ENCODE results near the gene MBP.

- TF ChIP-seq FOXP2 (optimal IDR thresholded peaks at IDR 0.05; ENCODE audit: borderline replicate concordance, extremely low read depth, extremely low read length, insufficient read depth) (no peak), SIN3A (IDR thresholded peaks at IDR 0.05; ENCODE audit: borderline replicate concordance, insufficient read depth, low read length) (no peak), POLR2AphosphoS5 (IDR thresholded peaks at IDR 0.05; ENCODE audit: low read depth, low read length) (no peak), REST (IDR thresholded peaks at IDR 0.05; ENCODE audit: insufficient read depth in 1 of 2, low read depth in 2 of 2, low read length in 2 of 2) (no peak)
Measured at GRCh38 chr18:77061281-77061945, 71.2 kb downstream of the MBP start.

Measured in PFSK-1 (cell line).